VCaP (cell line): ENCODE data around the gene MRPL23.

ENCODE experiments used
- H3K27ac ChIP-seq: fragments of 450-650 bp; 2 replicates; pipeline ENCODE4 v1.5.1; 2017
- CTCF ChIP-seq: fragments of 450-650 bp; conservative IDR thresholded peaks from 2 replicates; pipeline ENCODE4 v1.5.1; 2017; ENCODE audit warnings: mild to moderate bottlenecking, moderate library complexity

Gene MRPL23

GRCh38 chr11:2002807-2003206 is 55.7 kb downstream of the MRPL23 start:
- H3K27ac ChIP-seq, result no peak overlapping the region
- no peak for TF ChIP-seq CTCF

- no peak for TF ChIP-seq CTCF
- no peak overlapping the region for H3K27ac ChIP-seq
These were observed 57.3 kb downstream of the MRPL23 start for GRCh38 chr11:2004466-2004865.
